ENCODE measurements around the gene VWA8.

DNA sequence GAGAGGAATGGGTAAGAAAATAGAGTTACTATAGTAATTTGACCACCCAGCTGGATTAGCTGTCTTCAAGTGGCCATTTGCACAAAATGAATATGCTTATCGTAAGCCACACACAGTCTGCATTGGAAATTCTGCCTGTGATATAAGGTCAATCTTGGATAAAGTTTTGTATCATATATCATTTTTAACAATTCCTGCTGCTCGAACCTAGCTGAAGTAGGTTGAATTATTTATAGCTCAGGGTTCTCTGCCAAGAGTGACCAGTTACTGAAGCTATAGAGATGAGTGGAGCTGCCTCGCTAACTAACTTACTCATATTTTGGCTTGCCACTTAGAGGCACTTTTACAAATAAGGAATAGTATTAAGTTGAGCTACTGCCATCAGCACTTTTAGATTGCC lies 282.7 kb downstream of the VWA8 start:
- TF ChIP-seq, protein P1, sequence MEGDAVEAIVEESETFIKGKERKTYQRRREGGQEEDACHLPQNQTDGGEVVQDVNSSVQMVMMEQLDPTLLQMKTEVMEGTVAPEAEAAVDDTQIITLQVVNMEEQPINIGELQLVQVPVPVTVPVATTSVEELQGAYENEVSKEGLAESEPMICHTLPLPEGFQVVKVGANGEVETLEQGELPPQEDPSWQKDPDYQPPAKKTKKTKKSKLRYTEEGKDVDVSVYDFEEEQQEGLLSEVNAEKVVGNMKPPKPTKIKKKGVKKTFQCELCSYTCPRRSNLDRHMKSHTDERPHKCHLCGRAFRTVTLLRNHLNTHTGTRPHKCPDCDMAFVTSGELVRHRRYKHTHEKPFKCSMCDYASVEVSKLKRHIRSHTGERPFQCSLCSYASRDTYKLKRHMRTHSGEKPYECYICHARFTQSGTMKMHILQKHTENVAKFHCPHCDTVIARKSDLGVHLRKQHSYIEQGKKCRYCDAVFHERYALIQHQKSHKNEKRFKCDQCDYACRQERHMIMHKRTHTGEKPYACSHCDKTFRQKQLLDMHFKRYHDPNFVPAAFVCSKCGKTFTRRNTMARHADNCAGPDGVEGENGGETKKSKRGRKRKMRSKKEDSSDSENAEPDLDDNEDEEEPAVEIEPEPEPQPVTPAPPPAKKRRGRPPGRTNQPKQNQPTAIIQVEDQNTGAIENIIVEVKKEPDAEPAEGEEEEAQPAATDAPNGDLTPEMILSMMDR (IDR thresholded peaks at IDR 0.05; ENCODE audit: low read depth, low read length): no peak
- no peak for TF ChIP-seq EZH2phosphoT487 (IDR thresholded peaks at IDR 0.05; ENCODE audit: low read depth)

Measured in OCI-LY3 (cell line).